Activated naive CD4-positive, alpha-beta T cell treated with anti-CD3 and anti-CD28 coated beads, Interleukin-2, amount 50 U/mL, for 16 hours (primary cell): ENCODE measurements around the gene DISC1.

Source experiments
- DNase-seq: peaks from one replicate; pipeline ENCODE4 v3.0.0-alpha.2; 2020

DISC1 gene

DNA sequence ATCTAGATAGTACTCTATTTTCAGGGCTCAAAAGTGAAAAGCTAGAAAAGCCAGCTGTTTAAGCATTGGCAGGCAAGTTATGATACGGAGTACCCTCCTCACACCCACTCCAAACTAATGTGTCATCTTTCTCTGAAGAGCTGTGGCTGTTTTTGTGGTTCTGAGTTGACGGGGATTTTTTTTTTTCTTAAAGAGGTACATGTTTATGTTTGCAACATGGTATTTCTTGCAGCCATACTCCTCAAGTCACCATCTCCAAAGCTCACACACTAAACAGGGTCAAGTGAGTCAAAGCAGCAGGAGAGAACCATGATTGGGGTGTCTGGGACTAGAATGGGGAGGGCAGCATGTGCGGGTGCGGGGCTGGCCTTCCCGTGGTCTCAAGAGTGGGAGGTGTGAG is 347.2 kb downstream of the DISC1 start:
- no peak for DNase-seq

DNA sequence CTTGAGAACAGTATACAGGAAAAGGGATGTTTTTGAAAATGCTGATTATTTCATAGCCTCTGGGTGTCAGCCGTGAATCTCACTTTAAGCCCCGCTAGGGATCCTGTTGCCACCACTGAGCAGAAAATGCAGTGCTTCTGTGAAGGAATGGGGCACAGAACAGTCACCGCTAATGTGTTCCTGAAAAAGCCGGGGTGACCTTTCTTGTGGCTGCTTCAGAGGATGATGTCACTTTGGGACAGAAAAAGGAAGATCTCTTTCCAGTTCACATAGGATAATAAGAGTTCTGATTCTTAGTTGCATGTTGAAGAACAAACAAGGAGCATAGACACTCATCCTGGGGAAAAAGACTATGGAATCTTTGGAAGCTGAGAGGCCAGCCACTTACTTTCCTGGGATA is 349.6 kb downstream of the DISC1 start:
- DNase-seq, result no peak

DNA sequence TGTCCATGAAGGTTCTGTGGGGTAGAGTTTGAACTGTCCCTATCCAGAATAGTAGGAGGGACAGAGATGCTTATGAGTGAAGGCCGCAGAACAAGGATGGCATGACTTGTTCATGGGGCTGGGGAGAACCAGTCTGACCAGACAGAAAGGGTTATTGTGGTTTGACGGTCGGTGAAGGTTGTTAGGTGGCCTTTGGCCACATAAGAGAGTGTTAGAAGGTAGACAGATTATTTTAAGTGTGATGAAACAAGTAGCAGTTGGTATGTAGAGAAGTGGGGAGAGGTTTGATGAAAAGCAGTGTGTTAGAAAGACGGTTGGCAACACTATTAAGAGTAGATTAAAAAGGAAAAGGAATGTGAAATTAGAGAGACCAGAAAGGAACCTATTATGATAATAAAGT is 355.1 kb downstream of the DISC1 start:
- no peak for DNase-seq

DNA sequence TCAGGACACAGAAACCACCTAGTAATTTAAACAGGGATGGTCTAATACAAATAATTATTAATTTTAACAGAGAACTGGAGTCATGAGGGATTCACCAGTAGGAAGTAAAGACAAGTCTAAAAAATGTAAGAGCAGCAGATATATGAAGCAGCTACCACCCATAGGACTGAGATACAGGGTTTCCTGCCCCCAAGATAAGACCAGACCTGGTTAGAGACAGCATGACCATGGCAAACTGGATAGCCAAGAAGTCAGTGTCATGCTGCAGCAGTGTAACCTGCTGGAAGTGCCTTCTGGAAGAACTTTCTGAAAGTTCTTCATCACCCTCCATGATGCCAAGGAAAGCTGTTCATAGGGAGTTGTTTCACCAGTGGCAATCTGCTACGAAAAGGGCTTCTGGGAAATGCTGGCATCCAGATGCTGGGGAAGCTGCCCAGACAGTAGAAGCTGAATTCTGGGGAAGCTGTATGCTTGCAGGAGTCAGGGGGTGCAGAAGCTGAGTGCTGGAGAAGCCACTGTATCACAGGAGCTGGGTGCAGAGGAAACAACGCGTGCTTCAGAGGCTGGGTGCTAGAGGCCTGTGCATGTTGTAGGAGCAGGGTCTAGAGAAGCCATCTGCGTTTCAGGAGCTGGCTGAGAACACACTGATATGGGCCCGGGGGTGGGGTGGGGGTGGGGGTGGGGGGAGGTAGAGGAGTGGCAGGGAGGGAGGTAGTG is 356.4 kb downstream of the DISC1 start:
- no peak for DNase-seq

DNA sequence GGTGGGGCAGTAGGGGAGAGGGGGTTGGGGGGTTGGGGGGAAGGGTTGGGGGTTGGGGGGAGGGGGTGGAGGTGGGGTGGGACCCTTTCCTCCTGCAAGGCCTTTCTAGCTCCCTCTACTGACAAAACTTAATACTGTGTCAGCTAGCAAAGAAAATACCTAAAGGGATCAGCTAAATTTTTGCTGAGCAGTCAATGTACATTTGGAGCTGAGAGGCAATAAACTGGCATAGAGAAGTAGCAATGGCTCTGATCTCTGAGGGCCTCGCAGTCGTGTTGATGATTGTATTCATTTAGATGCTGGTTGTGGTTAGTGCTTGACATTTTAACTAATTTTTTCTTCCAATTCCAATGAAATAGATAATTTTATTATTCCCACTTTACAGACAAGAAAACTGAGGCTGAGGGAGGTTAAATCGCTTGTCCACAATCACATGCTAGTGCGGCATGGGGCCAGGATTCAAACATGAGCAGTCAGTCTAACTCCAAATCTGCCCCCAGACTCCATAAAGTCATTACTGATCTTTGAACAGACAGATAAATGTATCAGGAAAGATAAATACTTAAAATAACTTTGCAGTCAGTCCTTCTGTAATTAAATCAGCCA is 357.1 kb downstream of the DISC1 start:
- DNase-seq, result no peak

DNA sequence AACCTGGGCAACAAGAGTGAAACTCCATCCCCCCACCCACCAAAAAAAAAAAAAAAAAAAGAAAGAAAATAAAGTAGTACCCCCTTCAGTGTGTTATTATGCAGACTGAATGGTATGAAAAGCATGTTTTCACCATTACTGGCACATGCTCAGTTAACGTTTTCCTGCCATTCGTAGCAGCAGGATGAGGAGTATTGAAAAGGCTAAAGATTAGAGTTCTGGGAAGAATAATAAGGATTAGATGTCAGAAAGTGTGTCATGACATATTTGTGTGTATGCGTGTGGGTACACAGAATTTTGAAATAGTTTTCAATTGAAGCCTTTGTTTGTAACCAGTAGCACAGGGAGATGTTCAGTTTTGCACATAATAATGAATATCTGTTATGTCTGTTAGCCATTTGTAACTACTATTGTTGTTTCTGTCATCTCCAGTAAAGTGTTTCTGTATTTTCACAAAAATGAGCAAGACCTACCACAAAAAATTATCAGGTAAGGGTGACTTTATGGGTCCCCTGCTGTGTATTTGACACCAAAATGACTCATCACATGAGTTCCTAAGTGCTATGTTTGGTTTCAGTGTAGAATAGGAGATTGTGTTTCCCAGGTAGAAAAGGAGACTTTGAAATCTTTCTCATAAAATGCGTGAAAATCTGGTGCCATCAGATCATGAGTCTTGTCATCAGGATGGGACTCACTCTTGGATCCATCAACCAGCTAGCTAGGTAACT is 358.9 kb downstream of the DISC1 start:
- no peak for DNase-seq

DNA sequence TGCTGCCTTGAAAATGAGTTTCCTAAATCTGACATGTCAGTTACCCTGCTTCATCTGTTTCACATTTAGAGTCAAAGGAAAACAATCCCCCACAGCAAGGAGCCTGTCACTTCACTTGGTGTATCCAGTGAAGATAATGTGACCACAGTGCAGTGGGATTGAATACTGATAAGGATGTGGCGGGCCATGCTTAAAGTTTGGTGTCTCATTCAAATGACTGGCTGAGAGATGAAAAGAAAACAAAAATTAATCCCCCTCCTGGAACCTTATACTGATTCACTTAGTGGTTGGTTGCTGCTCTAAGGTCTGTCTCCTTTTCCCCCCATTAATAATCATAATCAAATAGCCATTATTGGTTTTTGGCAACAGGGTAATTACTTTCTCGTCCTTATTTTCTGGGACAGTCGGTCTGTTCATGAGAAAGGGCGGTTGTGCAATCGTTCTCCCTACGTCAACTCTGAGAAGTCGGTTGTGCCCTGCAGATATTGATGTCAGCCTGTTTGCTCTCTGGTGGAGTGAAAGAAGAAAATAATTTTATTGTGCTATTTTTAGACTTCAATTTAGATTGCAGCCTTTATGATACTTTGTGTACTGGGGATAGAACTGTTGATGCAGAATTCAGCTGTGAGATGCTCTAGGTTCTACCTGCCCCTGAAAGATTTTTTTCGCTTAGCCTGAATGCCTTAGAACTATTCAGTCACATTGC is 360.2 kb downstream of the DISC1 start:
- no peak for DNase-seq

DNA sequence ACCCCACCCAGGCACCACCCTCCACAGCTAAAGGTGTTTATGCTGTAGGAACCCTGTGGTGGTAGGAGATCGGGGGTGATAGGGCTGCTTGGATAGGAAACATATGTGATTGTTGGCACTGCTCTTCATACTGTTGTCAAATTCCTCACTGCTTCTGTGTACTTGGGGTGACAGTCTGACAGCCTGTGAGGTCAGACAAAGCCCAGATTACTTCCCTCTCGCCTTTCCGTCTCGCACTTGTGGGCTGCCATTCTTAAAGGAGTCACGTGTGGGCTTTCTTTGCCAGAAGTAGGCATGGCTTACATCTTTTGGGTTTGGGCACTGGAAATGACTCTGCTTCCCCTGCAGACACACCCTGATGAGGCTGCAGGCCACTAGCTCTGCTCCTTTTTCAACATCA is 363.8 kb downstream of the DISC1 start:
- no peak for DNase-seq

DNA sequence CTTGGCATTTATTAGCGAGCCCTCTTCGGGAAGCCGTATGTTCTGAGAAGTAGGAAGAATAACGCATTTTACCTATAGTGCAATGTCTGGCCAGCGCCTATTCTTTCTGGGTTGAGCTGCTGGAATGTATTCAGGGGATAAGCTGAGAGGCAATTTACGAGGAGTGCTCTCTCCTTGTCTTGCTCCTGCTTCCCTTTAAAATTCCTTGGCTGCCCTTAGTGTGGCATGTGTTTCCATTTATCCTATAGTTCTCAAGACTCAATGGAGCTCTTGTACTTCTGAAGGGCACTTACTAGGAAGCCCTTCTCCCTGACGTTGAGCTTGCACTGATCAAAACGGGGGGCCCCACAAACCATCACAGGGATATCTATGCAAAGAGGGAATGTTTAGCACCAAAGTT is 364.6 kb downstream of the DISC1 start:
- DNase-seq, result no peak

DNA sequence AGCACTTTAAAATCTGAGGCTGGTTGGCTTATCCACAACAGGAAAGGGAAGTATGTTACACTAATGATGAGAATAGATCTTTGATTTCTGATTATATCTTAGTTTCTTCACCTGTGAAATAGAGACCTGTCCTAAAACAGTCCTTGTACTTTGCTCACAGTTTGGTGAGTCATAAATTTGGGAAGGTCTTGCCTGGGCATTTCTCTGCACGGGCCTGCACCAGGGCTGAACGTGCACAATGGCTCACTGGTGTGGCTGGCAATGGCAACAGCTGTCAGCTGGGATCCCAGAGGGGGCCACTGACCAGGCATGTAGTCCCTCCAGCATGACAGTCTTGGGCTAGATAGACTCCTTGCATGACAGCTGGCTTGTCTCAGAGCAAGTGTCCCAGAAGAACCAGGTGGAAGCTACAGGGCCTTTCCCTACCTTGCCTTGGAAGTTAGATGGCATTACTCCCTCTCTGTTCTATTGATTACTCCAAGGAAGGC is 367.4 kb downstream of the DISC1 start:
- no peak for DNase-seq

DNA sequence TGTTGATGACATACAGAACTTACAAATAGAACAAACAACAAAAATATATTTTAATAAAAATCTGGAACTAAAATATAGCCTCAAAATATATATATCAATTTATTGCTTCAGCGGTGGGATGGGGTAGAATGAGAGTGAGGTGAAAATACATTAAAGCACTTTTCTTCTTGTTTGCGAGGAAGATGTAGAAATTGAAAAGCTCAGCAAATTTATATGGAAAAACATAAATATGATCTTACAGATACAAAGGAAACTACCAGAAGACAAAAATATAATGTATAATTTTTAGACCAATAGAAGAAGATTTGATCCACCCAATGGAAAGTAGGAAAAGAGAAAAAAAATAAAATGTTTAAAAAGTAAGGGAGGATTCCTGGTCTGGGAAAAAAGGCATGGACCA is 372.2 kb downstream of the DISC1 start:
- no peak for DNase-seq

DNA sequence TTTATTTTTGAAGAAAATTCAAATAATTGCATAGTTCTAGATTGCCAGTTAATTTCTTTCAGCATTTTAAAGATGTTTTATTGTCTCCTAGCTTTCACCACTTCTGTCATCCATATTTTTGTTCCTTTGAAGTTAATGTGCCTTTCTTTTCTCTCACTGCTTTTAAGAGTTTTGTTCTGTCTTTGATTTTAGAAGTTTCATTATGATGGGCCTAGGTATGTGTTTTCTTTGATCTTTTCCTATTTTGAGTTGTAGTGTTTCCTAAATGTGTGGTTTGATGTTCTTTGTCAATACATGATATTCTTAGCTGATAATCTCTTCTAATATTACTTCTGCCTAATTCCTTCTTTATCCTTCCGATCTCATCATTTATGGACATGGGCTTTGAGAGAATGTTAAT is 378.7 kb downstream of the DISC1 start:
- DNase-seq, result no peak

DNA sequence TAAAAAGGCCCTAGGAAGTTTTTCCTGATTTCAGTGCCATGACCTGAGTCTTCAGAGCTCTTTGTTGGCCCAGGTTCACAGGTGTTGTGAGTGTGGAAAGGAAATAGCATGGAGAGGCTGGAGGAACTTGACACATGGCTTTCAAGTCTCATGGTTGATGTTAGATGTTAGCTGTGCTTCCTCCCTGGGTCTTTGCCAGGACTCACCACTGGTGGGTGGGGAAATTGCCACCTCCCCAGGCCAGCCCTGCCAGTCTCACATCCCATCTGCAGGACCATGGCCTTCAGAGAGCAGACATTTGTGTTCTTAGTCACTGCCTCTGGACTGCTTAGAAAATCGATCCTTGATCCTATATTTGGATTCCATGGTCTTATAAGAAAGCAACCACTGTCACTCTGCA is 383.2 kb downstream of the DISC1 start:
- no peak for DNase-seq

DNA sequence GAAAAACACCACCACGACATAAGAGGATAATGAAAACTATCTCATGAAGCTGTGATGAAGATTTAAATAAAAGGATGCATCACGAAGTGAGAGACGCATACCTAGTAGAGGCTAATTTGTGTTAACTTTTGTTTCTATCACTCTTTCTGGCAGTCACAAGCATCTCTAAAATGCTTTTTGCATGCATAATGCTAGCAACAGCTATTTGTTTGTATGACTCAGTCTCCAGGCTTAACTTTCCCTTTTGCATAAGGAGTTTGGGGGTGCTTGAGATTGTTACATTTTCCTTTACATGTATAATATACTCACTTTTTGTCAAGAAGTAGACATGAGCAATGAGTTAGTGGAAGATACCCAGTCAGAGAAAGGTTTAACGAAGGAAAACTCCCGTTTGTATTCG is 385.4 kb downstream of the DISC1 start:
- DNase-seq, result no peak

DNA sequence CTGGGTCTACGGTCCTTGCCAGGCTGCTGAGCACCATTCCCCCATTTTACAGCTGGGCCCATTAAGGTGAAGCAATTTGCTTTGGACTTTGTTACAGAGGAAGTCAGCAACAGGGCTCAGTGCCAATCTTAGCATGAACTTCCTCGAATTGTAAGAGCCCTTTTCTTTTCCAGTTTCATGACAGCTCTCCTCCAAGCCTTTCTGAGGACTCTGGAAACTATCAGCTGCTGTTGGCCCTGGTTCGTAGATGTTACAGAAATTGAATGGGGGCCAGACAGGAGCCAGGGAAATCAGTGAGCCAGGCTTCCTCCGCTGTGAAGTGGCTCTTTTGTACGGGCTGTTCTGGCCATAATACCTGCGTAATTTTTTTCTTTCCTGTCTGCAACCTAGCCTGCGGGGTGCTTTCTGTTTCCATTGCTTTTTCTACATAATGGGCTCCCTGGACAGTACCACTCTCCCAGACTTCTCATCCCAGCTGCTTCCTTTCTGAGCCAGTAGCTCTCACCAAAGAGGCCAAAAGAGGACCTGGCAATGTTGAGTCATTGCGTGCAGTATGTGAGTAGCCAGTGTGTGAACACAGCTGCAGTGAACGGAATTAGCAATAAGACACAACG is 386.3 kb downstream of the DISC1 start:
- no peak for DNase-seq

DNA sequence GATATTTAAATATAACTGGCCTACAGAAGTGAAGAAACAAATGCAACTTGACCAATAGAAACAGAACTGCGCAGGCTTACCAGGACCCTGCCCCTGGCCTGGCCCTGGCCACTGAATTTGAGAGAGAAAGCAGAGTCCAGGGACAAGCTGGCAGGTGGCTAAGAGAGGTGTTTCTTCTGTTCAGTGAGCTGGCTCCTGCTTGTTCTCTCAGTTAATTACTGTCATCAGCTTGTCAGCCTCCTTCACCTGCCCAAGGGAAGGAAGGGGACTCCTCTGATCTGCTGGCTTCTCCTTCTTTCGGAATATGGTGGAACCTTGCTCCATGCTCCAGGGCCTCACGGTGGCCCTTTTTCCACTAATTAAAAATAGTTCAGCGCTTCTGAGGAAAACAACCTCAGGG is 388.4 kb downstream of the DISC1 start:
- DNase-seq, result no peak

DNA sequence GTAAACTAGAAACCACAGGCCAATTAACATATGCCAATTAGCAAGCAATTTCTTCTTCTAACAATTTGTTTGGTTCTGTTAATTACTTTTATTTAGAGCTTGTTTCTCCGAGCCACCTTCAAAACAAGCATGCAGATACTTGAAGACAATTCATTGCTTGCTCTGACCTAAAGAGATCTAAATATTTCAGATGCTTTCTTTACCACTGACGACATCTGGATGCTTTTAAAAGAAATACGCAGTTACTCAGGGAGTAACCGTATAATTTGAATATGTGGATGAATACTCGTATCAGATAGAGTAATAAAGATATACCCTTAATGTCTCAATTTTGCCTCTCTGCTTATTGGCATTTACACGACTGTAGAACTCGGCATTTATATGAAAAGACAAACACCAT is 390.0 kb downstream of the DISC1 start:
- no peak for DNase-seq

DNA sequence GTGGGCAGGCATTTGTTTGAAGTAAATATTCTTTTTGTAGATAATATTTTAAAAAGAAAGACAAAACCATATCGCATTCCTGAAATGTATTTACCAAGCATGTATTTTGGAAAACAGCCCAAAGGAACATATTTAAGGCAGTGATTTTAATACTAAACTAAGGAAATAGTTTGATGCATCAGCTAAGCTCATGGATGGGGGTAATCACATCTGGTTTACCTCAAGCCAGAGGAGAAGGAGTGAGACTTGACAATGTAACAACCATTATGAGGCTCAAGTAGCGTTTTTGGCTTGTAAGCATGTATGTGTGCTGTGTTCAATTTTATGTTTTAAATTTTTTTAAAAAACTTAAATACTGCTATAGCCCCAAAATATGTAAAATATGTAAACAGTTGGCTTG is 390.5 kb downstream of the DISC1 start:
- DNase-seq, result no peak

DNA sequence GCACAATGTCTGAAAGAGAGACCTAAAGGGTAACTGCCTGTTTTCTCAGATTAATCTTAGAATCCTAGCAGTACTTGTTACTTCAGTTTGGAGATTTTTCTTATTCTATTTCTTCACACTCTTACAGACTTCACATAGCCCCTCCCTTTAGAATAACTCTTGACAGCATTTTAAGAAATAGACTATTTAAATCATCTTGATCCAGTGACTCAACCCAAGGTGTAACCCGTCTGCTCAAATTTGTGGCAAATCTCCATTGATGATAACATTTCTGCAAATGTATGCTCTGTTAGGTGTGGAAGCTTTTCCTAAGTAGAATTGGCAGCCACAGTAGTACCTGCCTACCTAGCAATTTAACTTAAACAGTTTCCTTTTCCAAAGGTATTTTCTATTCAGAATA is 391.2 kb downstream of the DISC1 start:
- DNase-seq, result no peak

DNA sequence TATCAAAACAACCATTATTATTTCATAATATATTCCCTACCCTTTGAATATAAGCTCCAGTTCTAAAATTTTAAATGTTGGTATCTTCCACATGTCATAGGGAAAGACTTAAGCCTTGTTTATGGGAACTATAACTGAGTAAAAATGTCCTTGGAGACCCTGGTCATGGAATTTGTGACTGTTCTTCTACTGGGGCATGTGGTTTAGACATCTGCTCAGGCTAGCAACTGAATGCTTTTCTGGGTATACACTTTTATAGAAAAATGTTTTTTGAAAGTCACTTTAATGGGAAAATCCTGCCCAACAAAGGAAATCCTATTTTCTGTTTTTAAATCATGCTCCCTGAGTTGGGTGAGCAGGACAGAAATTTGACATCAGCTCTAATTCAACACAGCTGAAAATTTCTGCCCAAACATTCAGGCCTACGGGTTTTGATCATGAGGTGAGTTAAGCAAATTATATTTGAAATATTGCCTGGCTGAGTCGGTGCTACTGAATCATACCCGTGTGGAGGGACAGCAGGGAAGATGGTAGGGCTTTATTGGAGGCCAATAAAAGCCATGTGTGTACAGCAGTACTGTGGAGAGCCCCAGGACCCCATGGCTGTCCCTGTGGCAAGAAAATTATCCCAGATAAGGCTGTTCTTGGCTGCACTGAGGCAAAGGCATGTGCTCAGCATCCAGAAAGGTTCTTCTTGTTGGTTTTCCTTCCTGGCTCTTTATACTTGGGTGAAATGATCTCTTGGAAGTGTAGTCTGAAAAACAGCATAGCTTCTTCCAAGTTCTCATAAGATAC is 391.8 kb downstream of the DISC1 start:
- DNase-seq, result no peak

DNA sequence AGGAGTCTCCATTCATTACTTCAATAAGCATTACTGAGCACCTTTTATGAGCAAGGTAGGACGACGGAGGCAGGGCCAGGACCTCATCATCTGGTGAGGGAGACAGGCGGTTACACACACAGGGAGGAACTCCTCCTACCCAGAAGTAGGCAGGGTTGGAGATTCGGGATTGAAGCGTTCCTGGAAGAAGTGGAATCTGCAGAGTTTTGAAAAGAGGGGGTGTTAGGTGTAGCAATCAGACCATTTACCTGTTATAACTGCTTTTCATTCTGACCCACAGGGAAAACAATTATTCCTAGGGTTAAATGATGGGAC is 392.4 kb downstream of the DISC1 start:
- DNase-seq, result no peak

DNA sequence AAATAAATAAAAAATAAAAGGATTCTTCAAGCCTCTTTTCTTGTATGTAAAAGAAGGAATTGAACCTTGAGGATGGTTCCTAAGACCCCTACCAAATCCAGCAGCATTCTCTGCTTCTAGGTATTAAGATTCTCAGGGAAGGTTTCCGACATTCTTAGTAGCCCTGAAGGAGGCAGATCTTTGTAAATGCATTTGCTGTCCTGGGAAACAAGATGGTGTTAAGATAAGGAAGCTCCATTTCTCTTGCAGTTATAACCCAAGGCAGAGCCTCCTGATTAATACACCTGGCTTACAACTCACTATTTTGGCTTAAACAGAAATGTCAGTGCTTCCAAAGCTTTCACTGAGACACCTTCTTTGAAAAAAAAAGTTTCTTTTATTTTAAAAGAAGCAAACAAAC is 393.8 kb downstream of the DISC1 start:
- no peak for DNase-seq

DNA sequence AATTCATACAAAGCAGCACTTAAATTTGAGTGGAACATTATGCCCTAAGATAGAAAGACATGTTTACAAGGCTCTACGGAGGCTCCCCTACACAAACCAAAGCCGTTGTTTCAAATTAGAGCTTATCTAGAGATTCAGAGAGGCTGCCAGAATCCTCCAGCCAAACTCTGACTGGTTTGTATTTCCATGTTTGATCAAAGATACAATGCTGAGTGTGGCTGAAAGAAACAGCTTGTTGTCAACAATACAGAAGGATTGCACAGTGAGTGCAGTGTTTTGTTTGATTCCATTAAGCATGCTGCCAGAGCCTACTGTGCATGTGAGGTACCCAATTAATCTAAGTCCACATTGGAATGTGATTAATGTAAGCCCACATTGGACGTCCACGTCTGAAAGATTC is 402.7 kb downstream of the DISC1 start:
- DNase-seq, result no peak
